GM19324 (cell line): ENCODE measurements around the gene HOXB7.

Source experiments
- ATAC-seq: cut with Tn5 transposase; IDR thresholded peaks from one replicate; pipeline ENCODE4 v1.9.1; 2021; ENCODE audit warnings: mild to moderate bottlenecking, moderate library complexity; ENCODE audit not compliant: unreplicated experiment, low FRiP score

Gene HOXB7

GRCh38 chr17:48596735-48597527 lies 13.9 kb downstream of the HOXB7 start:
- no peak for ATAC-seq

- ATAC-seq, result no peak
These were observed 14.7 kb downstream of the HOXB7 start for GRCh38 chr17:48596000-48596734.

GRCh38 chr17:48595278-48595999 lies 15.4 kb downstream of the HOXB7 start:
- no peak for ATAC-seq

GRCh38 chr17:48594538-48595277 lies 16.1 kb downstream of the HOXB7 start:
- no peak for ATAC-seq

GRCh38 chr17:48593840-48594537 lies 16.8 kb downstream of the HOXB7 start:
- no peak for ATAC-seq

- no peak for ATAC-seq
These were observed 17.5 kb downstream of the HOXB7 start, which contains the start of gene HOXB5 for GRCh38 chr17:48593126-48593829. Gene HOXB5 (minus strand): TSS chr17:48593779. CDS start chr17:48593682, 97 bp downstream.

- ATAC-seq, result no peak
These were observed 18.2 kb downstream of the HOXB7 start for GRCh38 chr17:48592577-48592976.

- no peak for ATAC-seq
These were observed 18.7 kb downstream of the HOXB7 start for GRCh38 chr17:48592057-48592514.

- ATAC-seq, result no peak
These were observed 19.4 kb downstream of the HOXB7 start for GRCh38 chr17:48591255-48592056.

- ATAC-seq, result no peak
These were observed 20.1 kb downstream of the HOXB7 start for GRCh38 chr17:48590607-48591161.

- ATAC-seq, result no peak
These were observed 20.8 kb downstream of the HOXB7 start, which contains the start of gene HOXB3 for GRCh38 chr17:48589831-48590606. Gene HOXB3 (minus strand): TSS chr17:48590241. CDS start chr17:48552474, 37,767 bp downstream.

- no peak for ATAC-seq
These were observed 21.6 kb downstream of the HOXB7 start for GRCh38 chr17:48589060-48589830.

GRCh38 chr17:48588528-48588927 lies 22.3 kb downstream of the HOXB7 start:
- no peak for ATAC-seq

GRCh38 chr17:48588074-48588415 lies 22.8 kb downstream of the HOXB7 start:
- ATAC-seq, result no peak

- ATAC-seq, result no peak
These were observed 23.3 kb downstream of the HOXB7 start for GRCh38 chr17:48587276-48588073.
